Endothelial cell of hepatic sinusoid (primary cell): ENCODE data around the gene MIGA2.

ENCODE experiments used
- in situ Hi-C: cut with HindIII; loops from 2 replicates; pipeline ENCODE4 v1.10.0; 2017; ENCODE audit warnings: low sequenced_read_pairs

MIGA2 gene

GRCh38 chr9:129036923-129037766 lies 719 bp downstream of the MIGA2 start:
- in situ Hi-C loops: loop anchor here (5.0 to 10.0 kb wide), 4 partner anchors 45 to 230 kb away; partner anchors contain the start of gene DOLPP1

GRCh38 chr9:129037767-129038098 lies 1.3 kb downstream of the MIGA2 start:
- in situ Hi-C loops: loop anchor here (5.0 to 10.0 kb wide), 4 partner anchors 45 to 230 kb away; partner anchors contain the start of gene DOLPP1

- in situ Hi-C loops: loop anchor here (5.0 to 10.0 kb wide), 4 partner anchors 44 to 231 kb away; partner anchors contain the start of gene DOLPP1
Measured at GRCh38 chr9:129038109-129038852, 1.9 kb downstream of the MIGA2 start.

GRCh38 chr9:129040113-129040643 lies 3.8 kb downstream of the MIGA2 start:
- in situ Hi-C loops: loop anchor here (10.0 kb wide), 1 partner anchor 175 kb away; no protein-coding TSS in a partner anchor

- in situ Hi-C loops: loop anchor here (10.0 kb wide), 1 partner anchor 177 kb away; no protein-coding TSS in a partner anchor
Measured at GRCh38 chr9:129042016-129042415, 5.6 kb downstream of the MIGA2 start.

GRCh38 chr9:129052592-129052991 lies 16.2 kb downstream of the MIGA2 start:
- in situ Hi-C loops: no loop called here

- in situ Hi-C loops: no loop called here
Measured at GRCh38 chr9:129053020-129053419, 16.6 kb downstream of the MIGA2 start.

- in situ Hi-C loops: no loop called here
Measured at GRCh38 chr9:129054163-129054851, 17.9 kb downstream of the MIGA2 start.

GRCh38 chr9:129058965-129059795 lies 22.8 kb downstream of the MIGA2 start:
- in situ Hi-C loops: no loop called here

- in situ Hi-C loops: no loop called here
Measured at GRCh38 chr9:129059796-129060785, 23.7 kb downstream of the MIGA2 start.

- in situ Hi-C loops: no loop called here
Measured at GRCh38 chr9:129060991-129061390, 24.6 kb downstream of the MIGA2 start.

- in situ Hi-C loops: no loop called here
Measured at GRCh38 chr9:129063061-129063460, 26.6 kb downstream of the MIGA2 start.

- in situ Hi-C loops: no loop called here
Measured at GRCh38 chr9:129064499-129064908, 28.1 kb downstream of the MIGA2 start.

- in situ Hi-C loops: no loop called here
Measured at GRCh38 chr9:129068110-129068509, 31.7 kb downstream of the MIGA2 start.

- in situ Hi-C loops: no loop called here
Measured at GRCh38 chr9:129068990-129069861, 32.8 kb downstream of the MIGA2 start.

- in situ Hi-C loops: no loop called here
Measured at GRCh38 chr9:129069862-129070641, 33.6 kb downstream of the MIGA2 start.
